HG03175 (cell line): ENCODE data around the gene CNGB1.

Source experiments
- ATAC-seq: cut with Tn5 transposase; IDR thresholded peaks from one replicate; pipeline ENCODE4 v1.9.1; 2021; ENCODE audit warnings: mild to moderate bottlenecking, moderate library complexity; ENCODE audit not compliant: unreplicated experiment

Gene CNGB1

GRCh38 chr16:57977418-57978069 lies 6.6 kb upstream of the CNGB1 start:
- ATAC-seq: no peak

- no peak for ATAC-seq
These were observed 5.4 kb upstream of the CNGB1 start for GRCh38 chr16:57976331-57976796.

GRCh38 chr16:57972306-57972705 lies 1.4 kb upstream of the CNGB1 start:
- no peak for ATAC-seq

GRCh38 chr16:57971848-57972247 lies 920 bp upstream of the CNGB1 start:
- ATAC-seq: no peak

GRCh38 chr16:57970319-57970718 lies 609 bp downstream of the CNGB1 start:
- no peak for ATAC-seq

GRCh38 chr16:57969451-57970123 lies 1.3 kb downstream of the CNGB1 start:
- ATAC-seq: no peak

GRCh38 chr16:57967916-57968315 lies 3.0 kb downstream of the CNGB1 start:
- ATAC-seq: no peak

- no peak for ATAC-seq
These were observed 3.9 kb downstream of the CNGB1 start for GRCh38 chr16:57966986-57967385.

GRCh38 chr16:57966204-57966771 lies 4.6 kb downstream of the CNGB1 start:
- no peak for ATAC-seq

GRCh38 chr16:57964157-57964700 lies 6.7 kb downstream of the CNGB1 start:
- no peak for ATAC-seq

- ATAC-seq: no peak
These were observed 8.2 kb downstream of the CNGB1 start for GRCh38 chr16:57962756-57963155.

GRCh38 chr16:57962046-57962445 lies 8.9 kb downstream of the CNGB1 start:
- no peak for ATAC-seq

GRCh38 chr16:57961538-57961937 lies 9.4 kb downstream of the CNGB1 start:
- ATAC-seq: no peak

GRCh38 chr16:57960826-57961472 lies 10.0 kb downstream of the CNGB1 start:
- no peak for ATAC-seq

- no peak for ATAC-seq
These were observed 10.6 kb downstream of the CNGB1 start for GRCh38 chr16:57960310-57960709.

GRCh38 chr16:57959804-57960203 lies 11.1 kb downstream of the CNGB1 start:
- no peak for ATAC-seq

- ATAC-seq: no peak
These were observed 11.8 kb downstream of the CNGB1 start for GRCh38 chr16:57959121-57959520.

- ATAC-seq: no peak
These were observed 12.4 kb downstream of the CNGB1 start for GRCh38 chr16:57958544-57958943.

GRCh38 chr16:57957673-57958392 lies 13.1 kb downstream of the CNGB1 start:
- ATAC-seq: no peak

GRCh38 chr16:57956924-57957672 lies 13.8 kb downstream of the CNGB1 start:
- no peak for ATAC-seq
